ENCODE data around the gene CXCL9. TPM values are rescaled to one million over a fixed set of nuclear protein-coding genes. Genes with fewer than 3 reads are reported as not detected.

The CXCL9 gene
- total RNA-seq, 1 experiment from 2014 or later, result not detected

DNA sequence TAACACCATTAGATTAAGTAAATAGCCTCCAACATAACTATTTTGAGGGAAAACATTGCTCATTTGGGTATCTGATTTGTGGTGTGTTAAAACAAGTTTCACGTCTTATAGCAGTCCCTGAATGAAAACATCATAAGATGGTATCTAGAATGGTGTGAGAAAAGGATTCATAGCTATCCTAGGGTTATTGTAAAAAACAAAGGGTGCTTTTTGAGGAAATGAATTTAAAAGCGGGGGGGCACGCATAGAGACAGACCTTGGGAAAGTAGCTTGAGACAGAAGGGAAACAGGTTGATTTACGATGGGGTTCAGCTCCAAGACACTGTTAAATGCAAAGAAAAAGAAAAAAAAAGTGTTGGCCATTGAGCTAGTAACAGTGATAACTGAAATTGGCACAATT, 16.8 kb upstream of the CXCL9 start:
- DNase-seq (no peak), ATAC-seq (no peak)
- H3K4me1 ChIP-seq (ENCODE audit: insufficient read depth, low read length), result no peaks in the 10 kb centered on the region
- H2AFZ ChIP-seq (ENCODE audit: low read length), result no peak overlapping the region
- no peaks in the 10 kb centered on the region for H3K9me3 ChIP-seq (ENCODE audit: low read length)
- ChIA-PET POLR2A (ENCODE audit: unreplicated experiment) (no interaction called here), CTCF (no interaction called here)
- H3K4me2 ChIP-seq (ENCODE audit: low read length), result no peak overlapping the region
- no peaks in the 10 kb centered on the region for H3F3A ChIP-seq (ENCODE audit: low read length, unreplicated experiment)
- intact Hi-C loops (cut with micrococcal nuclease), result no loop called here
- H3K27me3 ChIP-seq (ENCODE audit: low read length), result no peaks in the 10 kb centered on the region
- BruUV-seq (replicated peaks), result no TSS peak
- no peaks in the 10 kb centered on the region for H4K20me1 ChIP-seq (ENCODE audit: low read length)
- H3K9ac ChIP-seq (ENCODE audit: low read length), result no peak overlapping the region
- no peak for TF ChIP-seq EZH2 (IDR thresholded peaks at IDR 0.05; ENCODE audit: low read length, unreplicated experiment)
- no peak for TF ChIP-seq EZH2phosphoT487 (IDR thresholded peaks at IDR 0.05; ENCODE audit: borderline replicate concordance, low read length)
- TF ChIP-seq, protein P1, sequence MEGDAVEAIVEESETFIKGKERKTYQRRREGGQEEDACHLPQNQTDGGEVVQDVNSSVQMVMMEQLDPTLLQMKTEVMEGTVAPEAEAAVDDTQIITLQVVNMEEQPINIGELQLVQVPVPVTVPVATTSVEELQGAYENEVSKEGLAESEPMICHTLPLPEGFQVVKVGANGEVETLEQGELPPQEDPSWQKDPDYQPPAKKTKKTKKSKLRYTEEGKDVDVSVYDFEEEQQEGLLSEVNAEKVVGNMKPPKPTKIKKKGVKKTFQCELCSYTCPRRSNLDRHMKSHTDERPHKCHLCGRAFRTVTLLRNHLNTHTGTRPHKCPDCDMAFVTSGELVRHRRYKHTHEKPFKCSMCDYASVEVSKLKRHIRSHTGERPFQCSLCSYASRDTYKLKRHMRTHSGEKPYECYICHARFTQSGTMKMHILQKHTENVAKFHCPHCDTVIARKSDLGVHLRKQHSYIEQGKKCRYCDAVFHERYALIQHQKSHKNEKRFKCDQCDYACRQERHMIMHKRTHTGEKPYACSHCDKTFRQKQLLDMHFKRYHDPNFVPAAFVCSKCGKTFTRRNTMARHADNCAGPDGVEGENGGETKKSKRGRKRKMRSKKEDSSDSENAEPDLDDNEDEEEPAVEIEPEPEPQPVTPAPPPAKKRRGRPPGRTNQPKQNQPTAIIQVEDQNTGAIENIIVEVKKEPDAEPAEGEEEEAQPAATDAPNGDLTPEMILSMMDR (conservative IDR thresholded peaks at IDR 0.05; ENCODE audit: low read depth, low read length), result no peak
- no peaks in the 10 kb centered on the region for H3K79me2 ChIP-seq (ENCODE audit: low read length)
- no peaks in the 10 kb centered on the region for H3K36me3 ChIP-seq (ENCODE audit: low read depth, low read length)
- no peak overlapping the region for H3K27ac ChIP-seq (ENCODE audit: low read length)
- no peaks in the 10 kb centered on the region for H3K9me2 ChIP-seq (replicated peaks; ENCODE audit: low read length)
- H3K4me3 ChIP-seq (ENCODE audit: low read length), result no peak overlapping the region

DNA sequence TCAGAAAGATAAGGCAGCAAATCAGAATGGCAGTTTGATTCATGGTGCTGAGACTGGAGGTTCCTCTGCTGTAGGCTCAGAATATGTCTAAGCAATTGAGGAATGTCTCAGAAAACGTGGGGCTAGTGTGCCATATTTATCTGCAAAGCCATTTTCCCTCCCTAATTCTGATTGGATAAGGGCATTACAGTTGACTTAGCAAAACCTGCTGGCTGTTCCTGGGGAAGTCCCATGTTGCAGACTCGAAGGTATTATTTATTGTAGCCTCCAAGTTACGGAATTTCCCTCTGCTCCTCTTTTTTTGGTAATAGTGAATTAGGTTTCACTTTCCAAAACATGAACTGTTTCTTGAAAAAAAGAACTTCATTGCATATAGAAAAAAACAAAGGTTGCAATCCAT, 16.1 kb upstream of the CXCL9 start, which contains the start of gene CXCL10:
CXCL10 (minus strand) TSS at position 109 of the 400 bp plus-strand sequence; CDS start at position 43, 66 bp downstream.
- TF ChIP-seq, protein P1 (conservative IDR thresholded peaks at IDR 0.05; ENCODE audit: low read depth, low read length), result no peak
- TF ChIP-seq EZH2phosphoT487 (IDR thresholded peaks at IDR 0.05; ENCODE audit: borderline replicate concordance, low read length) (no peak), EZH2 (IDR thresholded peaks at IDR 0.05; ENCODE audit: low read length, unreplicated experiment) (no peak)
- no peaks in the 10 kb centered on the region for H3K9me3 ChIP-seq (ENCODE audit: low read length)
- no TSS peak for BruUV-seq (replicated peaks)
- H2AFZ ChIP-seq (ENCODE audit: low read length), result no peak within 1 kb of the TSS
- no peak within 1 kb of the TSS for H3K9ac ChIP-seq (ENCODE audit: low read length)
- H3K4me1 ChIP-seq (ENCODE audit: insufficient read depth, low read length), result no peaks in the 10 kb centered on the region
- no peaks in the 10 kb centered on the region for H3K36me3 ChIP-seq (ENCODE audit: low read depth, low read length)
- ATAC-seq, result no peak
- H3K4me2 ChIP-seq (ENCODE audit: low read length), result no peak within 1 kb of the TSS
- POLR2A ChIA-PET (ENCODE audit: unreplicated experiment), result no interaction called here
- no peaks in the 10 kb centered on the region for H3K27me3 ChIP-seq (ENCODE audit: low read length)
- intact Hi-C loops (cut with micrococcal nuclease), result no loop called here
- no peaks in the 10 kb centered on the region for H3K9me2 ChIP-seq (replicated peaks; ENCODE audit: low read length)
- no peak within 1 kb of the TSS for H3K4me3 ChIP-seq (ENCODE audit: low read length)
- CTCF ChIA-PET, result no interaction called here
- no peak within 1 kb of the TSS for H3K27ac ChIP-seq (ENCODE audit: low read length)
- DNase-seq, result no peak
- no peaks in the 10 kb centered on the region for H3K79me2 ChIP-seq (ENCODE audit: low read length)
- H3F3A ChIP-seq (ENCODE audit: low read length, unreplicated experiment), result no peaks in the 10 kb centered on the region
- H4K20me1 ChIP-seq (ENCODE audit: low read length), result no peaks in the 10 kb centered on the region

DNA sequence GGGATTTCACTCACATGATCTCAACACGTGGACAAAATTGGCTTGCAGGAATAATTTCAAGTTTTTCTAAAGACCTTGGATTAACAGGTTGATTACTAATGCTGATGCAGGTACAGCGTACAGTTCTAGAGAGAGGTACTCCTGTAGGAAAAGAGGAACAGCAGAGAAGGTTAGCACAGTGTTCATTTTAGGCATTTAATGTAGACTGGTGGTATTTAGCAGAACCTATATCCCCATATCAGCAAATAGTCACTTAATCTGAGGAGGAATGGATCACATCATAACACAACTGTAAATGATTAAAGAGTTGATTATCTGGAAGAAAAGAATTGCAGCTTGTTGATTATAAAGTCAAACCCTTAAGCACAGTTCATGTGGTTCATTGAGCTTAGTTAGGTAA, 15.4 kb upstream of the CXCL9 start:
- Histone ChIP-seq H3K9me3 (ENCODE audit: low read length) (no peaks in the 10 kb centered on the region), H2AFZ (ENCODE audit: low read length) (no peak overlapping the region), H3K4me3 (ENCODE audit: low read length) (no peak overlapping the region), H3K4me1 (ENCODE audit: insufficient read depth, low read length) (no peaks in the 10 kb centered on the region), H3K9ac (ENCODE audit: low read length) (no peak overlapping the region), H3K9me2 (replicated peaks; ENCODE audit: low read length) (no peaks in the 10 kb centered on the region), H4K20me1 (ENCODE audit: low read length) (no peaks in the 10 kb centered on the region), H3K27me3 (ENCODE audit: low read length) (no peaks in the 10 kb centered on the region), H3K79me2 (ENCODE audit: low read length) (no peaks in the 10 kb centered on the region), H3K4me2 (ENCODE audit: low read length) (no peak overlapping the region), H3F3A (ENCODE audit: low read length, unreplicated experiment) (no peaks in the 10 kb centered on the region), H3K27ac (ENCODE audit: low read length) (no peak overlapping the region), H3K36me3 (ENCODE audit: low read depth, low read length) (no peaks in the 10 kb centered on the region)
- intact Hi-C loops (cut with micrococcal nuclease), result no loop called here
- DNase-seq (no peak), ATAC-seq (no peak)
- BruUV-seq (replicated peaks), result no TSS peak
- CTCF ChIA-PET, result no interaction called here
- POLR2A ChIA-PET (ENCODE audit: unreplicated experiment), result no interaction called here
- no peak for TF ChIP-seq EZH2phosphoT487 (IDR thresholded peaks at IDR 0.05; ENCODE audit: borderline replicate concordance, low read length)
- no peak for TF ChIP-seq EZH2 (IDR thresholded peaks at IDR 0.05; ENCODE audit: low read length, unreplicated experiment)
- TF ChIP-seq, protein P1 (conservative IDR thresholded peaks at IDR 0.05; ENCODE audit: low read depth, low read length), result no peak
